Fibroblast of lung (primary cell): ENCODE measurements around the gene STIL.
"Not testable (repeated sequence)": the region's sequence is repeated elsewhere in the genome, so short reads cannot be mapped to it uniquely, and the experiment has no call there.

Experiments
- EZH2 ChIP-seq: IDR thresholded peaks from 2 replicates; pipeline ENCODE4 v1.5.1; 2012; ENCODE audit warnings: low read length, control low read depth, mild to moderate bottlenecking; ENCODE audit errors: missing control alignments
- TF ChIP-seq, protein P1 (sequence below), 2 donors: IDR thresholded peaks in 1 of 2; conservative IDR thresholded peaks in 1 of 2; 1 replicate in 1 of 2; 2 replicates in 1 of 2; pipeline ENCODE4 v1.5.1; 2011 to 2012; ENCODE audit warnings: low read length in 2 of 2, control low read depth in 1 of 2, inconsistent platforms in 1 of 2, low read depth in 1 of 2, mild to moderate bottlenecking in 1 of 2

DNA sequence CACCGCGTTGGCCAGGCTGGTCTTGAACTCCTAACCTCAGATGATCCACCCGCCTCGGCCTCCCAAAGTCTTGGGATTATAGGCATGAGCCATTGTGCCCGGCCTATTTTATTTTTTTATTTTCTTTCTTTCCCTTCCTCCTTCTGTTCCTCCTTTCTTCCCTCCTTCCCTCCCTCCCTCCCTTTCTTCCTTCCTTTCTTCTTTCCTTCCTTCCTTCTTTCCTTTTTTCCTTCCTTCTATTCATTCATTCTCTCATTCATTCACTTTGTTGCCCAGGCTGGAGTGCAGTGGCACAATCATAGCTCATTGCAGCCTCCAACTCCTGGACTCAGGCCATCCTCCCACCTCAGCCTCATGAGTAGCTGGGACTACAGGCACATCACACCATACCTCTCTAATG lies 33.0 kb upstream of the STIL start:
- TF ChIP-seq, protein P1, sequence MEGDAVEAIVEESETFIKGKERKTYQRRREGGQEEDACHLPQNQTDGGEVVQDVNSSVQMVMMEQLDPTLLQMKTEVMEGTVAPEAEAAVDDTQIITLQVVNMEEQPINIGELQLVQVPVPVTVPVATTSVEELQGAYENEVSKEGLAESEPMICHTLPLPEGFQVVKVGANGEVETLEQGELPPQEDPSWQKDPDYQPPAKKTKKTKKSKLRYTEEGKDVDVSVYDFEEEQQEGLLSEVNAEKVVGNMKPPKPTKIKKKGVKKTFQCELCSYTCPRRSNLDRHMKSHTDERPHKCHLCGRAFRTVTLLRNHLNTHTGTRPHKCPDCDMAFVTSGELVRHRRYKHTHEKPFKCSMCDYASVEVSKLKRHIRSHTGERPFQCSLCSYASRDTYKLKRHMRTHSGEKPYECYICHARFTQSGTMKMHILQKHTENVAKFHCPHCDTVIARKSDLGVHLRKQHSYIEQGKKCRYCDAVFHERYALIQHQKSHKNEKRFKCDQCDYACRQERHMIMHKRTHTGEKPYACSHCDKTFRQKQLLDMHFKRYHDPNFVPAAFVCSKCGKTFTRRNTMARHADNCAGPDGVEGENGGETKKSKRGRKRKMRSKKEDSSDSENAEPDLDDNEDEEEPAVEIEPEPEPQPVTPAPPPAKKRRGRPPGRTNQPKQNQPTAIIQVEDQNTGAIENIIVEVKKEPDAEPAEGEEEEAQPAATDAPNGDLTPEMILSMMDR (conservative IDR thresholded peaks at IDR 0.05 in 1 of 2, IDR thresholded peaks at IDR 0.05 in 1 of 2; ENCODE audit: low read depth in 1 of 2, low read length in 2 of 2), result not testable (repeated sequence)
- not testable (repeated sequence) for TF ChIP-seq EZH2
